Measurements from ENCODE around the gene TBCCD1.
A peak's percentile ranks its signal among the peaks of the same experiment; 100 is the strongest.
"Not testable (repeated sequence)": the region's sequence is repeated elsewhere in the genome, so short reads cannot be mapped to it uniquely, and the experiment has no call there.

TBCCD1 gene

GRCh38 chr3:186596568-186597287, 29.6 kb upstream of the TBCCD1 start:
- no peak for DNase-seq (ENCODE audit: low read depth, low spot score)

GRCh38 chr3:186594591-186595113, 27.5 kb upstream of the TBCCD1 start:
- no peak for DNase-seq (ENCODE audit: low read depth, low spot score)

GRCh38 chr3:186593862-186594261, 26.7 kb upstream of the TBCCD1 start:
- no peak for DNase-seq (ENCODE audit: low read depth, low spot score)

GRCh38 chr3:186592682-186593081, 25.5 kb upstream of the TBCCD1 start:
- DNase-seq (ENCODE audit: low read depth, low spot score): no peak

GRCh38 chr3:186590580-186591295, 23.6 kb upstream of the TBCCD1 start:
- no peak for DNase-seq (ENCODE audit: low read depth, low spot score)

- DNase-seq (ENCODE audit: low read depth, low spot score): no peak
Observed at GRCh38 chr3:186589856-186590579, 22.9 kb upstream of the TBCCD1 start.

GRCh38 chr3:186589121-186589520, 22.0 kb upstream of the TBCCD1 start:
- DNase-seq (ENCODE audit: low read depth, low spot score): no peak

- DNase-seq (ENCODE audit: low read depth, low spot score): no peak
Observed at GRCh38 chr3:186588632-186589031, 21.5 kb upstream of the TBCCD1 start.

- no peak for DNase-seq (ENCODE audit: low read depth, low spot score)
Observed at GRCh38 chr3:186587183-186587582, 20.0 kb upstream of the TBCCD1 start.

- DNase-seq (ENCODE audit: low read depth, low spot score): not testable (repeated sequence)
Observed at GRCh38 chr3:186586245-186586644, 19.1 kb upstream of the TBCCD1 start.

GRCh38 chr3:186583831-186584230, 16.7 kb upstream of the TBCCD1 start:
- no peak for DNase-seq (ENCODE audit: low read depth, low spot score)

GRCh38 chr3:186582541-186582940, 15.4 kb upstream of the TBCCD1 start:
- DNase-seq (ENCODE audit: low read depth, low spot score): no peak

GRCh38 chr3:186580785-186581184, 13.6 kb upstream of the TBCCD1 start:
- DNase-seq (ENCODE audit: low read depth, low spot score): no peak

GRCh38 chr3:186577521-186577920, 10.4 kb upstream of the TBCCD1 start:
- no peak for DNase-seq (ENCODE audit: low read depth, low spot score)

GRCh38 chr3:186571644-186572013, 4.5 kb upstream of the TBCCD1 start:
- DNase-seq (ENCODE audit: low read depth, low spot score): no peak

- DNase-seq (ENCODE audit: low read depth, low spot score): no peak
Observed at GRCh38 chr3:186570941-186571643, 4.0 kb upstream of the TBCCD1 start.

GRCh38 chr3:186570096-186570940, 3.2 kb upstream of the TBCCD1 start, which contains the start of gene DNAJB11:
Gene DNAJB11 (plus strand): TSS chr3:186570720. CDS start chr3:186570898, 178 bp downstream.
- peak; percentile 99 for DNase-seq (ENCODE audit: low read depth, low spot score)

- no peak for DNase-seq (ENCODE audit: low read depth, low spot score)
Observed at GRCh38 chr3:186569779-186570095, 2.6 kb upstream of the TBCCD1 start.

- not testable (repeated sequence) for DNase-seq (ENCODE audit: low read depth, low spot score)
Observed at GRCh38 chr3:186569361-186569760, 2.2 kb upstream of the TBCCD1 start.

GRCh38 chr3:186566772-186567071, 417 bp downstream of the TBCCD1 start:
- DNase-seq (ENCODE audit: low read depth, low spot score): no peak

GRCh38 chr3:186564586-186564985, 2.6 kb downstream of the TBCCD1 start:
- no peak for DNase-seq (ENCODE audit: low read depth, low spot score)

Measured in brain pericyte (primary cell).